SK-N-SH treated with all-trans-retinoic acid at 6 μM for 48 hours (cell line): ENCODE measurements around the gene CDIPT.

Source experiments
- ATAC-seq: fragments of 200-7000 bp; cut with Tn5 transposase; 3 replicates; pipeline ENCODE4 v1.9.1; 2020; ENCODE audit warnings: mild to moderate bottlenecking, moderate library complexity
- ARNTL ChIP-seq: fragments of 450-650 bp; formaldehyde crosslinking; IDR thresholded peaks from 2 replicates; pipeline ENCODE4 v1.5.0; 2020; ENCODE audit warnings: low read depth, mild to moderate bottlenecking, moderate library complexity, borderline replicate concordance
- BACH2 ChIP-seq: fragments of 250-450 bp; sonication (Bioruptor Pico); IDR thresholded peaks from 2 replicates; pipeline ENCODE4 v1.9.0; 2021; ENCODE audit warnings: mild to moderate bottlenecking, borderline replicate concordance
- CREB5 ChIP-seq: fragments of 250-450 bp; sonication (Bioruptor Pico); IDR thresholded peaks from 2 replicates; pipeline ENCODE4 v1.5.1; 2020; ENCODE audit warnings: low read depth, mild to moderate bottlenecking, moderate library complexity
- CSDC2 ChIP-seq: fragments of 250-450 bp; sonication (Bioruptor Pico); IDR thresholded peaks from 2 replicates; pipeline ENCODE4 v1.5.0; 2020; ENCODE audit warnings: mild to moderate bottlenecking, moderate library complexity
- CSRNP3 ChIP-seq: fragments of 250-450 bp; sonication (Bioruptor Pico); IDR thresholded peaks from 2 replicates; pipeline ENCODE4 v1.5.1; 2021; ENCODE audit warnings: mild to moderate bottlenecking, moderate library complexity
- ESRRG ChIP-seq: fragments of 250-450 bp; sonication (Bioruptor Pico); IDR thresholded peaks from 2 replicates; pipeline ENCODE4 v1.6.1; 2021; ENCODE audit warnings: mild to moderate bottlenecking
- GLIS3 ChIP-seq: fragments of 250-450 bp; sonication (Bioruptor Pico); IDR thresholded peaks from 2 replicates; pipeline ENCODE4 v1.5.0; 2020; ENCODE audit warnings: mild to moderate bottlenecking, moderate library complexity
- OSR1 ChIP-seq: fragments of 250-450 bp; sonication (Bioruptor Pico); IDR thresholded peaks from 2 replicates; pipeline ENCODE4 v1.8.0; 2022; ENCODE audit warnings: moderate library complexity, mild to moderate bottlenecking, inconsistent platforms
- PATZ1 ChIP-seq: fragments of 250-450 bp; sonication (Bioruptor Pico); IDR thresholded peaks from 2 replicates; pipeline ENCODE4 v1.8.0; 2020; ENCODE audit warnings: mild to moderate bottlenecking, moderate library complexity, borderline replicate concordance
- PPARA ChIP-seq: fragments of 250-450 bp; sonication (Bioruptor Pico); IDR thresholded peaks from 2 replicates; pipeline ENCODE4 v1.5.0; 2020; ENCODE audit warnings: mild to moderate bottlenecking, borderline replicate concordance
- RARB ChIP-seq: fragments of 250-450 bp; sonication (Bioruptor Pico); IDR thresholded peaks from 2 replicates; pipeline ENCODE4 v1.8.0; 2021; ENCODE audit warnings: mild to moderate bottlenecking, moderate library complexity
- SNAI2 ChIP-seq: fragments of 250-450 bp; sonication (Bioruptor Pico); IDR thresholded peaks from 2 replicates; pipeline ENCODE4 v1.5.0; 2020; ENCODE audit warnings: mild to moderate bottlenecking, moderate library complexity
- TCF4 ChIP-seq: fragments of 250-450 bp; sonication (Bioruptor Pico); IDR thresholded peaks from 2 replicates; pipeline ENCODE4 v1.8.0; 2021; ENCODE audit warnings: mild to moderate bottlenecking, moderate library complexity, borderline replicate concordance
- TOX ChIP-seq: fragments of 250-450 bp; sonication (Bioruptor Pico); IDR thresholded peaks from 2 replicates; pipeline ENCODE4 v1.8.0; 2021; ENCODE audit warnings: mild to moderate bottlenecking, moderate library complexity, borderline replicate concordance
- ZC3H10 ChIP-seq: fragments of 250-450 bp; sonication (Bioruptor Pico); IDR thresholded peaks from 2 replicates; pipeline ENCODE4 v1.5.1; 2021; ENCODE audit warnings: mild to moderate bottlenecking, moderate library complexity
- ZFP3 ChIP-seq: fragments of 250-450 bp; sonication (Bioruptor Pico); IDR thresholded peaks from 2 replicates; pipeline ENCODE4 v1.5.0; 2020; ENCODE audit warnings: mild to moderate bottlenecking, moderate library complexity
- ZFP30 ChIP-seq: fragments of 450-650 bp; formaldehyde crosslinking; IDR thresholded peaks from 2 replicates; pipeline ENCODE4 v1.5.0; 2022; ENCODE audit warnings: mild to moderate bottlenecking, moderate library complexity
- ZNF565 ChIP-seq: fragments of 450-650 bp; formaldehyde crosslinking; conservative IDR thresholded peaks from 2 replicates; pipeline ENCODE4 v1.5.0; 2020; ENCODE audit warnings: low read depth, mild to moderate bottlenecking, moderate library complexity
- ZNF70 ChIP-seq: fragments of 450-650 bp; formaldehyde crosslinking; IDR thresholded peaks from 2 replicates; pipeline ENCODE4 v1.5.0; 2020; ENCODE audit warnings: mild to moderate bottlenecking, moderate library complexity
- ZNF8 ChIP-seq: fragments of 450-650 bp; formaldehyde crosslinking; IDR thresholded peaks from 2 replicates; pipeline ENCODE4 v1.5.0; 2020; ENCODE audit warnings: mild to moderate bottlenecking, moderate library complexity
- TF ChIP-seq, protein P1 (sequence below): fragments of 250-450 bp; sonication (Bioruptor Pico); IDR thresholded peaks from 2 replicates; pipeline ENCODE4 v1.8.0; 2021; ENCODE audit warnings: low read depth, mild to moderate bottlenecking, moderate library complexity, borderline replicate concordance
- TF ChIP-seq, protein P2 (sequence below): fragments of 250-450 bp; sonication (Bioruptor Pico); IDR thresholded peaks from 2 replicates; pipeline ENCODE4 v1.5.0; 2020; ENCODE audit warnings: mild to moderate bottlenecking, moderate library complexity

Gene CDIPT

DNA sequence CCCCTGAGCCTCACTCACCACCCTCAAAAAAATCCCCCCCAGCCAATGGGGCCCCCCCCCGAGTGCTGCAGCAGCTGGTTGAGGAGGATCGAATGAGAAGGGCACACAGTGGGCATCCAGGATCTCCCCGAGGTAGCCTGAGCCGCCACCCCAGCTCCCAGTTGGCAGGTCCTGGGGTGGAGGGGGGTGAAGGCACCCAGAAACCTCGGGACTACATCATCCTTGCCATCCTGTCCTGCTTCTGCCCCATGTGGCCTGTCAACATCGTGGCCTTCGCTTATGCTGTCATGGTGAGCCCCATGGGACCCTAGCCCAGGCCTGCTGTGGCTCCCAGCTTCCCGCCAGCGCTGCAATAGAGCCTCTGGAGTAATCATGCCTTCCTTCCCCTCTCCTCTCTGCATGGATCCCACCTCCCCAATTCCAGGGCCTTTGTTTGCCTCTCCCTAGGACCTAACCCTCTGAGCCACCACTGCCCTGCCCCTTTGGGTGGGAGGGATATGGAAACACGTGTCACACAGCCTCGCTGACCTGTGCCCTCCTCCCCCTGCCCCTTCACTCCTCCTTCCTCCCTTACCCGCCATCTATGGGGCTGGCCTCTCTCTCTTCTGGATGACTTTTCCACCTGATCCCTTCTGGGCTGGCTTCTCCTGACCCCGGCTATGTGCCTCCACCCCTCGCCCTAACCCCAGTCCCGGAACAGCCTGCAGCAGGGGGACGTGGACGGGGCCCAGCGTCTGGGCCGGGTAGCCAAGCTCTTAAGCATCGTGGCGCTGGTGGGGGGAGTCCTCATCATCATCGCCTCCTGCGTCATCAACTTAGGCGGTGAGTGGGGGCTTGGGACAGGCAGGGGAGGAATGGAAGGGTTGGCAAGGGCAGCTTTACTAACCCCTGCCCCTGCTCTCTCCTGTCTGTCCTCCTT, 49.1 kb downstream of the CDIPT start:
- no peak for ATAC-seq
- TF ChIP-seq, protein P1, sequence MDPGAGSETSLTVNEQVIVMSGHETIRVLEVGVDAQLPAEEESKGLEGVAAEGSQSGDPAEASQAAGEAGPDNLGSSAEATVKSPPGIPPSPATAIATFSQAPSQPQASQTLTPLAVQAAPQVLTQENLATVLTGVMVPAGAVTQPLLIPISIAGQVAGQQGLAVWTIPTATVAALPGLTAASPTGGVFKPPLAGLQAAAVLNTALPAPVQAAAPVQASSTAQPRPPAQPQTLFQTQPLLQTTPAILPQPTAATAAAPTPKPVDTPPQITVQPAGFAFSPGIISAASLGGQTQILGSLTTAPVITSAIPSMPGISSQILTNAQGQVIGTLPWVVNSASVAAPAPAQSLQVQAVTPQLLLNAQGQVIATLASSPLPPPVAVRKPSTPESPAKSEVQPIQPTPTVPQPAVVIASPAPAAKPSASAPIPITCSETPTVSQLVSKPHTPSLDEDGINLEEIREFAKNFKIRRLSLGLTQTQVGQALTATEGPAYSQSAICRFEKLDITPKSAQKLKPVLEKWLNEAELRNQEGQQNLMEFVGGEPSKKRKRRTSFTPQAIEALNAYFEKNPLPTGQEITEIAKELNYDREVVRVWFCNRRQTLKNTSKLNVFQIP (CRISPR knock-in tag) = no peak
- TF ChIP-seq PPARA (CRISPR knock-in tag) (no peak), ZFP3 (no peak), RARB (CRISPR knock-in tag) (no peak), ZNF8 (CRISPR knock-in tag) (no peak), BACH2 (CRISPR knock-in tag) (no peak), ZC3H10 (CRISPR knock-in tag) (no peak), ARNTL (CRISPR knock-in tag) (no peak), ZFP30 (CRISPR knock-in tag) (no peak), TOX (no peak), CSDC2 (CRISPR knock-in tag) (no peak), TCF4 (CRISPR knock-in tag) (no peak), CREB5 (CRISPR knock-in tag) (no peak)

- no peak for TF ChIP-seq ARNTL (CRISPR knock-in tag)
- no peak for TF ChIP-seq TCF4 (CRISPR knock-in tag)
- TF ChIP-seq BACH2 (CRISPR knock-in tag) = no peak
- TF ChIP-seq OSR1 (CRISPR knock-in tag) = no peak
- no peak for TF ChIP-seq RARB (CRISPR knock-in tag)
- TF ChIP-seq, protein P1 (CRISPR knock-in tag) = no peak
- TF ChIP-seq SNAI2 (CRISPR knock-in tag) = no peak
- TF ChIP-seq ZNF70 (CRISPR knock-in tag) = no peak
- TF ChIP-seq ZNF565 (CRISPR knock-in tag) = no peak
- TF ChIP-seq PPARA (CRISPR knock-in tag) = no peak
- TF ChIP-seq ESRRG (CRISPR knock-in tag) = no peak
- TF ChIP-seq ZFP30 (CRISPR knock-in tag) = no peak
- no peak for TF ChIP-seq GLIS3
- TF ChIP-seq CSRNP3 (CRISPR knock-in tag) = no peak
- no peak for TF ChIP-seq TOX
- ATAC-seq = no peak
Observed at GRCh38 chr16:29812754-29813643, 50.0 kb downstream of the CDIPT start.

DNA sequence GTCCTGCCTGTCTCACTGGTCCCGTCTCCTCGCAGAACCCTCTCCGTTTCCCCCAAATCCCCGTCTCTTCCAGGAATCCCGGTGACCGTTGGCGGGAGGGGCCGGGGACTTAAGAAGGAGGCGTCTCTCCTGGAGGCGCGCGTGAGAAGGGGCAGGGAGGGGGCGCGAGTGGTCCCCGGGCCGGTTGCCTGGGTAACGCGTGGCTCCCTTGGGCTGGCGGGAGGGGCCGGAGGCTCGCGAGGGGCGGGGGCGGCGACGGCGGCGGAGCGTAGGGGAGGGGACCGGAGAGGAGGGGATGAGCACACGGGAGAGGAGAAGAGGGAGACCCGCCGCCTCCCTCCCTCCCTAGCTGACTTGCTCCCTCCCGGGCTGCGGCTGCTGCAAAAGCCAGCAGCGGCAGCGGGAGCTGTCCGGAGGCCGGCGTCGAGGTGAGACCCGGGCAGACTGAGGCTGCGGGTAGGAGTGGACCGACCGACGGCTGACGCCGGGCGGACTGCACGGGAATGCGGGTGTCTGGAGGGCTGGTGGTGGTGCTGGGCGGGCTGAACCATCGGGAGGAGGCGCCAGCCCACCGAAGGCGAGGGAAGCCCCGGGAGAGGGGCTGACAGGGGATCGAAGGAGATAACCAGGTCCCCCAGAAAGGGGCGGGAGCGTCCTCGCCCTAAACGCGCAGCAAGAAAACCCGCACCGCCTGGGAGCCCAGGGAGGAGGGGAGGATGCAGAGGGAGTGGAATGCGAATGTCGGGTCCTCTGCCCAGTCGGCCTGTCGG, 50.9 kb downstream of the CDIPT start, which contains the start of gene PRRT2:
TSS of gene PRRT2 (plus strand) at position 298 of the 770 bp plus-strand sequence. CDS start 862 bp downstream, outside the sequence.
- peak; percentile 15 for ATAC-seq
- TF ChIP-seq ZC3H10 (CRISPR knock-in tag) (no peak), ZFP3 (no peak), PATZ1 (no peak), CREB5 (CRISPR knock-in tag) (no peak), RARB (CRISPR knock-in tag) (no peak)
- TF ChIP-seq, protein P2, sequence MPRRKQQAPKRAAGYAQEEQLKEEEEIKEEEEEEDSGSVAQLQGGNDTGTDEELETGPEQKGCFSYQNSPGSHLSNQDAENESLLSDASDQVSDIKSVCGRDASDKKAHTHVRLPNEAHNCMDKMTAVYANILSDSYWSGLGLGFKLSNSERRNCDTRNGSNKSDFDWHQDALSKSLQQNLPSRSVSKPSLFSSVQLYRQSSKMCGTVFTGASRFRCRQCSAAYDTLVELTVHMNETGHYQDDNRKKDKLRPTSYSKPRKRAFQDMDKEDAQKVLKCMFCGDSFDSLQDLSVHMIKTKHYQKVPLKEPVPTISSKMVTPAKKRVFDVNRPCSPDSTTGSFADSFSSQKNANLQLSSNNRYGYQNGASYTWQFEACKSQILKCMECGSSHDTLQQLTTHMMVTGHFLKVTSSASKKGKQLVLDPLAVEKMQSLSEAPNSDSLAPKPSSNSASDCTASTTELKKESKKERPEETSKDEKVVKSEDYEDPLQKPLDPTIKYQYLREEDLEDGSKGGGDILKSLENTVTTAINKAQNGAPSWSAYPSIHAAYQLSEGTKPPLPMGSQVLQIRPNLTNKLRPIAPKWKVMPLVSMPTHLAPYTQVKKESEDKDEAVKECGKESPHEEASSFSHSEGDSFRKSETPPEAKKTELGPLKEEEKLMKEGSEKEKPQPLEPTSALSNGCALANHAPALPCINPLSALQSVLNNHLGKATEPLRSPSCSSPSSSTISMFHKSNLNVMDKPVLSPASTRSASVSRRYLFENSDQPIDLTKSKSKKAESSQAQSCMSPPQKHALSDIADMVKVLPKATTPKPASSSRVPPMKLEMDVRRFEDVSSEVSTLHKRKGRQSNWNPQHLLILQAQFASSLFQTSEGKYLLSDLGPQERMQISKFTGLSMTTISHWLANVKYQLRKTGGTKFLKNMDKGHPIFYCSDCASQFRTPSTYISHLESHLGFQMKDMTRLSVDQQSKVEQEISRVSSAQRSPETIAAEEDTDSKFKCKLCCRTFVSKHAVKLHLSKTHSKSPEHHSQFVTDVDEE (CRISPR knock-in tag) = no peak
